T-helper 1 cell treated with Interleukin-12 subunit alpha and Interleukin-12 subunit beta and Interleukin-4 antibody, amounts not matched to agents 30 μg/mL and 1 μg/mL, for 36 hours (primary cell): ENCODE data around the gene INTS4.
A peak's percentile ranks its signal among the peaks of the same experiment; 100 is the strongest.
"Not testable (repeated sequence)": the region's sequence is repeated elsewhere in the genome, so short reads cannot be mapped to it uniquely, and the experiment has no call there.

ENCODE experiments used
- H3K27ac Mint-ChIP-seq: one replicate; pipeline ENCODE4 v1.8.0; 2021; ENCODE audit warnings: mild to moderate bottlenecking, mixed read lengths
- H3K27me3 Mint-ChIP-seq: one replicate; pipeline ENCODE4 v1.8.0; 2021; ENCODE audit warnings: low read depth, mixed read lengths
- H3K36me3 Mint-ChIP-seq: one replicate; pipeline ENCODE4 v1.8.0; 2021; ENCODE audit warnings: low read depth, mixed read lengths
- H3K4me1 Mint-ChIP-seq: one replicate; pipeline ENCODE4 v1.8.0; 2021; ENCODE audit warnings: low read depth, mixed read lengths
- H3K4me3 Mint-ChIP-seq: one replicate; pipeline ENCODE4 v1.8.0; 2021; ENCODE audit warnings: mild to moderate bottlenecking, moderate library complexity, mixed read lengths
- H3K9me3 Mint-ChIP-seq: one replicate; pipeline ENCODE4 v1.8.0; 2021; ENCODE audit warnings: mixed read lengths

Gene INTS4, protein sequence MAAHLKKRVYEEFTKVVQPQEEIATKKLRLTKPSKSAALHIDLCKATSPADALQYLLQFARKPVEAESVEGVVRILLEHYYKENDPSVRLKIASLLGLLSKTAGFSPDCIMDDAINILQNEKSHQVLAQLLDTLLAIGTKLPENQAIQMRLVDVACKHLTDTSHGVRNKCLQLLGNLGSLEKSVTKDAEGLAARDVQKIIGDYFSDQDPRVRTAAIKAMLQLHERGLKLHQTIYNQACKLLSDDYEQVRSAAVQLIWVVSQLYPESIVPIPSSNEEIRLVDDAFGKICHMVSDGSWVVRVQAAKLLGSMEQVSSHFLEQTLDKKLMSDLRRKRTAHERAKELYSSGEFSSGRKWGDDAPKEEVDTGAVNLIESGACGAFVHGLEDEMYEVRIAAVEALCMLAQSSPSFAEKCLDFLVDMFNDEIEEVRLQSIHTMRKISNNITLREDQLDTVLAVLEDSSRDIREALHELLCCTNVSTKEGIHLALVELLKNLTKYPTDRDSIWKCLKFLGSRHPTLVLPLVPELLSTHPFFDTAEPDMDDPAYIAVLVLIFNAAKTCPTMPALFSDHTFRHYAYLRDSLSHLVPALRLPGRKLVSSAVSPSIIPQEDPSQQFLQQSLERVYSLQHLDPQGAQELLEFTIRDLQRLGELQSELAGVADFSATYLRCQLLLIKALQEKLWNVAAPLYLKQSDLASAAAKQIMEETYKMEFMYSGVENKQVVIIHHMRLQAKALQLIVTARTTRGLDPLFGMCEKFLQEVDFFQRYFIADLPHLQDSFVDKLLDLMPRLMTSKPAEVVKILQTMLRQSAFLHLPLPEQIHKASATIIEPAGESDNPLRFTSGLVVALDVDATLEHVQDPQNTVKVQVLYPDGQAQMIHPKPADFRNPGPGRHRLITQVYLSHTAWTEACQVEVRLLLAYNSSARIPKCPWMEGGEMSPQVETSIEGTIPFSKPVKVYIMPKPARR

DNA sequence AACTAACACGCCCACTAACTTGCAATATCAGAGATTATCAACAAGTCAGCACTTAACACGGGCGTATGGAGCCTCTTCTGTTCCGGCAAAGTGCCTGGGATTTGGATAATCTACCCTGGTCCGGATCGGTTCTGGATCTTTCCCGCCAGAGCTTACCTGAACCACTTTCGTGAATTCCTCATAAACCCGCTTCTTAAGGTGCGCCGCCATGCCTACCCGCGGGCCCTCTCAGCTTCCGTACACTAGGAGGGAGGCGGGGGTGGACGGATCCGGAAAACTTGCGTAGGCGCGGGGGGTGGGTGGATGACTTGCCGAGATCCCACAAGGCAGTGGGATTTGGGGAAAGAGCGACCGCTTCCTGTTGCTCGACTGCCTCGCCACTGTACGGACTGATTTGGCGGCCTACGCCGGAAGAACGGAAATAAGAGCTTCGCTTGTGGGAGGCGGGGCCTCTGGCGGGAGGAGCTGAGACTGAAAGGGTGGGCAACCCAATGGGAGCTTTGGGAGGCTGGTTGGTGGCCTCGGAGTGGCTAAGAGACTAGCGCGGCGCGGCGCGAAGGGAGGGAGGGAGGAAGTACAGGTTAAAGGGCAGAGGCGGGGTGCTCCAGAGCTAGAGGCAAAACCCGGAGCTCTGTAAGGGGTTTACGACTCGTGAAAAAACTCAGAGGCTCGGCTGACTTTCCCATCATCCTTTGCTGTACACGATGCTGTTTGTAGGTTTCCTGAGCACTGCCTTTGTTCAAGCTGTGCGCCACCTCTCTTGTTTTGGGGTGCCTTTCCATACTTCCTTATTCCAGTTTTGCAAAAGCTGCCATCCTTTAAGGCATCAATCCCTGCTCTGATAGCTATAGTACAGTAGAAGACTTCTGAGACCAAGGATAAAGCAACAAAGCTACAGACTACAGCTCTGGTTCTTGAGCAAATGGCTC lies at the start of gene INTS4:
Gene INTS4, minus strand, starts transcription at position 235 of the 929 bp plus-strand sequence. Its CDS starts 25 bp downstream, at position 210.
- H3K27ac Mint-ChIP-seq, result peak within 1 kb of the TSS; percentile 84
- no peaks in the 10 kb centered on the region for H3K27me3 Mint-ChIP-seq
- H3K36me3 Mint-ChIP-seq, result peaks cover 1% of the 10 kb centered on the region
- H3K4me1 Mint-ChIP-seq, result peaks cover 14% of the 10 kb centered on the region
- peak within 1 kb of the TSS; percentile 88 for H3K4me3 Mint-ChIP-seq
- no peaks in the 10 kb centered on the region for H3K9me3 Mint-ChIP-seq

DNA sequence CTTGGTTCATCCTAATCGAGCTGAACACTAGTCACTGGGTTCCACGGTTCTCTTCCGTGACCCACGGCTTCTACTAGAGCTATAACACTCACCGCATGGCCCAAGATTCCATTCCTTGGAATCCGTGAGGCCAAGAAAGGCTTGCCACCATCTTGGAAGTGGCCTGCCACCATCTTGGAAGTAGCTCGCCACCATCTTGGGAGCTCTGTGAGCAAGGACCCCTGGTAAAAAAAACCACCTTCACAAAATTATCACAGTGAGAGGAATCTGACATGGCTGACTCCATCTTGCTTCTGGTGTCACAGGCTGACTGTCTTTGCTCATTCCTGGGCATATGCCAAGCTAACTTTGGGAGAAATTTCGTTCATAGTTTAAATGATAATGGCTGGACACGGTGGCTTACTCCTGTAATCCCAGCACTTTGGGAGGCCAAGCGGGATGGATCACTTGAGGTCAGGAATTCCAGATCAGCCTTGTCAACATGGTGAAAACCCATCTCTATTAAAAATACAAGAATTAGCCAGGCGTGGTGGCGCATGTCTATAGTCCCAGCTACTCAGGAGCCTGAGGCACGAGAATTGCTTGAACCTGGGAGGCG lies 47.5 kb upstream of the INTS4 start:
- Mint-ChIP-seq H3K27me3 (no peaks in the 10 kb centered on the region), H3K9me3 (no peaks in the 10 kb centered on the region), H3K4me3 (no peak overlapping the region), H3K36me3 (no peaks in the 10 kb centered on the region), H3K4me1 (peaks cover 21% of the 10 kb centered on the region), H3K27ac (no peak overlapping the region)

DNA sequence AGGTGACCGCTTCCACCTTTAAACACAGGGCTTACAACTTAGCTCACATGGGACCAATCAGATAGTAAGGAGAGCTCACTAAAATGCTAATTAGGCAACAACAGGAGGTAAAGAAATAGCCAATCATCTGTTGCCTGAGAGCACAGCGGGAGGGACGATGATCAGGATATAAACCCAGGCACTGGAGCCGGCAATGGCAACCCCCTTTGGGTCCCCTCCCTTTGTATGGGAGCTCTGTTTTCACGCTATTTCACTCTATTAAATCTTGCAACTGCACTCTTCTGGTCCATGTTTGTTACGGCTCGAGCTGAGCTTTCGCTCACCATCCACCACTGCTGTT lies 46.9 kb upstream of the INTS4 start:
- H3K36me3 Mint-ChIP-seq, H3K9me3 Mint-ChIP-seq, H3K4me3 Mint-ChIP-seq, H3K27me3 Mint-ChIP-seq, H3K27ac Mint-ChIP-seq: not testable (repeated sequence)
- peaks cover 19% of the 10 kb centered on the region for H3K4me1 Mint-ChIP-seq

DNA sequence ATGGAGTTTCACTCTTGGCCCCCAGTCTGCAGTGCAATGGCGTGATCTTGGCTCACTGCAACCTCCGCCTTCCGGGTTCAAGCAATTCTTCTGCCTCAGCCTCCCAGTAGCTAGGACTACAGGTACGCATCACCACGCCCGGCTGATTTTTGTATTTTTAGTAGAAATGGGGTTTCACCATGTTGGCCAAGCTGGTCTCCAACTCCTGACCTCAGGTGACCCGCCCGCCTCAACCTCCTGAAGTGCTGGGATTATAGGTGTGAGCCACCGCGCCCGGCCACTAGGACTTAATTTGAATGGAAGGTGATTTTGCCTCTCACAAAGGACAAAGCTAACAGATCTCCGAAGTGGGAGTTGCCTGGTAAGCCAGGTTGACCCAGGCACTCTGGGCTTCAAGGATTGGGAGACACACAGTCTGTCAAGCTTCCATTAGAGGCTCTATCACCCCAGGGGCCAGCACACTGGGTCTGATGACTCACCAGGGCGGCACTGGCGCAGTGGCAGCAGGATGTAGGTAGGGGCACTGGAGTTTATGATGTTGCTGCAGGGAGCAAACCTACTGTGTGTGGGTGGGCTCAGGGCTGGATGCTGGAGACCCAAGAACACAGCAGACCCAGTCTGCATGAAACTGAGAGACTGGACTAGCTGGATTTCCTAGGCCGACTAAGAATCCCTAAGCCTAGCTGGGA lies 46.4 kb upstream of the INTS4 start:
- Mint-ChIP-seq H3K4me3 (no peak overlapping the region), H3K27me3 (no peaks in the 10 kb centered on the region), H3K4me1 (peaks cover 14% of the 10 kb centered on the region), H3K9me3 (no peaks in the 10 kb centered on the region), H3K27ac (no peak overlapping the region), H3K36me3 (no peaks in the 10 kb centered on the region)

DNA sequence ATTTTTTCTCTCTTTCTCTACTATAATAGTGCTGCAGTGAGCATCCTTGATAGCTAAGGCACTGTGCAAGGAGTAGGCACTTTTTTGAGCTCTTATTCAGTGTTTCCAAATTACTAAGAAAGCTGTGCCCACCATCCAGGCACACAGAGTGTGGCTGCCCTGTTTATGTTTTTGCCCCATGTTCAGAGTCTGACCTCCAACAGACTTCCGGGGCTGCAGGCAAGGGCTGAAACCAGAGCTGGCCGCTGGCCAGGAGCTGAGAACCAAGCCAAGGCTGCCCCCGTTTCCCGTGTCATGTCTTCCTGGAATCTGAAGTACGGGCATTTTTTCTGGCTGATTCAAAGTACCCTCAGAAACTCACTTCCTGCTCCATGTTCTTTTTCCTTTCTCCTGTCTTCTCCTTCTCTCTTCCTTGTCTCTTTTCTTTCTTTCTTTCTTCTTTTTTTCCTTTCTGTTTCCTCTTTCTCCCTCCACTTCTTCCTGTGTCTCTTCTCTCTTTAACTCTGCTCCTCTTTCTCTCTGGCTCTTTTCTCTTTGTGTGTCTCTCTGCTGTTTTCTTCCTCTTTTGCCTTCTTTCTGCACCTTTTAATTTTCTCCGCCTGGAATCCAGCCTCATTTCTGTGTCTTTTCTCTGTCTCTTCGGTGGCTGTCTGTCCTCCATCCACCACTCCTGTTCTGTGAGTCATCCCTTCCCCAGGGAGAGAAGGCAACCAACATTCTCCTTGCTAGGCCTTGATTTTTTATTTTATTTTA lies 45.6 kb upstream of the INTS4 start:
- peaks cover 10% of the 10 kb centered on the region for H3K4me1 Mint-ChIP-seq
- H3K27me3 Mint-ChIP-seq, result no peaks in the 10 kb centered on the region
- no peaks in the 10 kb centered on the region for H3K36me3 Mint-ChIP-seq
- H3K4me3 Mint-ChIP-seq, result peak overlapping the region; percentile 48
- peak overlapping the region; percentile 83 for H3K27ac Mint-ChIP-seq
- H3K9me3 Mint-ChIP-seq, result no peaks in the 10 kb centered on the region

DNA sequence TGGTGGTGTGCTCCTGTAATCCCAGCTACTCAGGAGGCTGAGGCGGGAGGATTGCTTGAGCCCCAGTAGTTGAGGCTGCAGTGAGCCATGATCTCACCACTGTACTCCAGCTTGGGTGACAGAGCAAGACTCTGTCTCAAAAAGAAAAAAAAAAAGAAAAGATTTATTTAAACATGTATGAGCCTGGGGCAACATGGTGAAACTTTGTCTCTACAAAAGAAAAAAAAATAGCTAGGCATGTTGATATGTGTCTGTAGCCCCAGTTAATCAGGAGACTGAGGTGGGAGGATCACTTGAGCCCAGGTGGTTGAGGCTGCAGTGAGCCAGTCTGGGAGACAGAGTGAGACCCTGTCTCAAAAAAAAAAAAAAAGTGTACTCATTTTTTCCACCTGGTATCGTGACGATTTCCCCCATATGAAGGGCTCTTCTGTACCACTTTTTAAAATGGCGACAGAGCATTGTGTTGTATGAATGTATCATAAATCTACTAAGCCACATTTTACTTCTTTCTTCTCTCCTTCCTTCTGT lies 45.0 kb upstream of the INTS4 start:
- Mint-ChIP-seq H3K36me3 (no peaks in the 10 kb centered on the region), H3K9me3 (no peaks in the 10 kb centered on the region), H3K4me3 (no peak overlapping the region), H3K4me1 (peaks cover 10% of the 10 kb centered on the region), H3K27me3 (no peaks in the 10 kb centered on the region), H3K27ac (peak overlapping the region; percentile 16)

DNA sequence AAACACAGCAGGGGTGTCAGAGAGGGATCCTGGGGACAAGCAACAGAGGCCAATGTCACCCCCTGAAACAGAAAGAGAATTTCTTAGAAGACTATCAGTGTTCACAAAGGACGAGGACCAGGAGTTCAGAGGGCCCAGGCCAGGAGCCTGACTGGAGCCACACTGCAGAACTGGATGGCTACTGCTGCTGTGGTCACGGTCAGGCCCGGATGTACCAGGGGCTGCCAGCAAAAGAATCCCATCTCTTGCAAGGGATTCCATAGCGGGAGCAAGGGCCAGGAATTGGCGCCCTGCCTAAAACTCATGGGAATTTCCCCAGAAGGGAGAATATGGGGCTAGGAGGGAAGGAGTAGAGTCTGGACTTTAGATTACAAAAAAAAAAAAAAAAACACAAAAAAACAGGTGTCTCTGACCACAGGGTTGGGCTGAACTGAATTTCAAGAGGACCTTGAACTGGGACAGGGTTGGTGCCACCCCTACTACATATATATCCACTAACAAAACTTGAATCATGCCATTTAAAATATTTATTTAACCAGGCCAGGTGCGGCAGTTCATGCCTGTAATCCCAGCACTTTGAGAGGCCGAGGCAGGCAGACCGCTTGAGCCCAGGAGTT lies 44.3 kb upstream of the INTS4 start:
- Mint-ChIP-seq H3K4me3 (no peak overlapping the region), H3K27me3 (no peaks in the 10 kb centered on the region), H3K27ac (no peak overlapping the region), H3K9me3 (no peaks in the 10 kb centered on the region), H3K4me1 (peaks cover 10% of the 10 kb centered on the region), H3K36me3 (no peaks in the 10 kb centered on the region)

DNA sequence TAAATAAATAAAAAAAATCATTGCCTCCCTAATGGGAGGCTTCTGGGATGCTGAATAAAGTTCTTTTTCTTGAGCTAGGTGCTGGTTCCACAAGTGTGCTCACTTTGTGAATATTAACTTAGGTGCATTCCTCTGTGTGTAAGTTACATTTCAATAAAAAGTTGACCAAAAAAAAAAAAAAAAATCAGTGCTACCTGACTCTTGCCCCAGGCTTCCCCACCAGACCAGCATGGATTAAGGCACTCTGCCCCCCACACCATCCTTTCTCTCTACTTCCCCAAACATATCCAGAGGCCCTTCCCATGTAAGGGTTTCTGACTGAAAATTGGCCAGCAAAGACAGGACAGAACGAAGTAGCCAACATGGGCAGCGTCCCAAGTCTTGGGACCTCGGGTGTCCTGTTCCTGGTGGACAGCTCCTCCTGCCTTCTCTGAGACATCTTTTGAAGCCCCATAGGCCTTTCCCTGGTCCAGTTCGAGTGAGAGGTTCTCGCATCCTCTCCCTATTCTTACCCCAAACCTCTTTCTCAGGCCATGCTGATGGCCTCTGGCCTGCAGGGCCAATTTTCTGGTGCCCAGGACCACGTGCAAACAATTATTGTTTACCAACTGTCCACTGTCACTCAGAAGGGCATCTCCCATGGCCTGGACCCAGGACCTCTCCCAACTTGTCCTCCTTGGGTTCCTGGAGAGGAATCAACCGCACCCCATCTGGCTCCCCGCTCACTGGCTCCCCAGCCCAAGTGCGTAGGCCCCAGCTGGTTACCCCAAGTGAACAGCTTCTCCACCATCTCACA lies 43.6 kb upstream of the INTS4 start:
- Mint-ChIP-seq H3K9me3 (no peaks in the 10 kb centered on the region), H3K4me1 (peaks cover 10% of the 10 kb centered on the region), H3K4me3 (no peak overlapping the region), H3K27me3 (no peaks in the 10 kb centered on the region), H3K27ac (no peak overlapping the region), H3K36me3 (no peaks in the 10 kb centered on the region)

DNA sequence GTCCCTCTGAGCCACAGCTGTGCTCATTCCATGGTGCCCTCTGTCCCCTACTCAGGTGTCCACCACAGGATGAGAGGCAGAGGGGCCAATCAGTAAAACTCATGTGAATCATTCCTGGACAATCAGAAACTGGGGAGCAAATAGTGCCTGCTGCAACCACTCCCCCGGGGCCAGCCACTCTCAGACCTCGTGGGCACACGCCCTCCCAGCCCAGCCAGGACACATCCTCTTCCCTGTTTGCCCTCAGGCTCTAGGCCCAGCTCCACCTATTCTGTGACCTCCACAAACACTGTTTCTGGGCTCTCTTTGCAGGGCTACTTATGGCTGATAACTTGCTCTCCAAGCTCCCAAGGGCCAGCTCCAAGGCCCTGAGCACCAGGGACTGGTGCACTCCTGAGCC lies 42.6 kb upstream of the INTS4 start:
- no peak overlapping the region for H3K27ac Mint-ChIP-seq

DNA sequence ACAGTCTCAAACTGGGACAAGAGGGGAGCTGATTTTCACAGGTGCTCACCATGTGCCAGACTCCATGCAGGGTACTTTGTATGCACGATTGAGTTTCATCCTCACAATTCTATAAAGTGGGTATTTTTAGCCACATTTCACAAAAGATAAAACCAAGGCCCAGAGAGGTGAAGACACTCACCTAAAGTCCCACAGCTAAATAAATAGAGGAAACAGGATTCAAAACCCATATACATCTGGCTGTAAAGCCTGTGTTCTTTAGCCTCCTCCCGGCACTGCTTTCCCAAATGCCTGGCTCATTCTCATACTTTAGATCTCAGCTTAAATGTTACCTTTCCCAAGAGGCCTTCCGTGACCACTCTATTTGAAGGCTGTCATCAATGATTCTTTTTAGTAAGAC lies 41.8 kb upstream of the INTS4 start:
- Mint-ChIP-seq H3K27ac (no peak overlapping the region), H3K4me1 (peaks cover 8% of the 10 kb centered on the region), H3K4me3 (no peak overlapping the region), H3K27me3 (no peaks in the 10 kb centered on the region), H3K9me3 (no peaks in the 10 kb centered on the region), H3K36me3 (no peaks in the 10 kb centered on the region)

More for the DNA sequence above, 42.6 kb upstream of the INTS4 start:
- no peaks in the 10 kb centered on the region for H3K27me3 Mint-ChIP-seq
- no peaks in the 10 kb centered on the region for H3K9me3 Mint-ChIP-seq
- no peak overlapping the region for H3K4me3 Mint-ChIP-seq
- H3K36me3 Mint-ChIP-seq, result no peaks in the 10 kb centered on the region
- H3K4me1 Mint-ChIP-seq, result peaks cover 10% of the 10 kb centered on the region

DNA sequence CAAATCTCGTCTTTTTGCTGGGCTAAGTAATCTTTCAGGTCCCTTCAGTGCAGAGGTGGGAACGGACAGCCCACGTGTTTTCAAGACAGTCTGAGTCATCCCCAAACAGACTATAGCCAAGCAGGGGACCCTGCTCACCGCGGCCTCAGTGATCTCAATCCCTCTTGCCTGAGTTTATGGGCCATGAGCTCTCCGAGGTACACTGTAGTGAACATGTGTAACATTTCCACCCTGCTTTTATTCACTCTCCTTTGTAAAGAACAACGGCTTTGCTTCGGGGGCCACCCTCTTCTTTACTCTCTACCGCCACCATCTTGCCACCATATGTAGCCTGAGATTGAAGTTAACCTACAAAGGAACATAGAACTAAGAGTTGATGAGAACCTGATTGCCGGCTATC lies 40.2 kb upstream of the INTS4 start:
- Mint-ChIP-seq H3K27ac (no peak overlapping the region), H3K36me3 (no peaks in the 10 kb centered on the region), H3K4me3 (no peak overlapping the region), H3K27me3 (peaks cover 7% of the 10 kb centered on the region), H3K9me3 (no peaks in the 10 kb centered on the region), H3K4me1 (no peaks in the 10 kb centered on the region)

DNA sequence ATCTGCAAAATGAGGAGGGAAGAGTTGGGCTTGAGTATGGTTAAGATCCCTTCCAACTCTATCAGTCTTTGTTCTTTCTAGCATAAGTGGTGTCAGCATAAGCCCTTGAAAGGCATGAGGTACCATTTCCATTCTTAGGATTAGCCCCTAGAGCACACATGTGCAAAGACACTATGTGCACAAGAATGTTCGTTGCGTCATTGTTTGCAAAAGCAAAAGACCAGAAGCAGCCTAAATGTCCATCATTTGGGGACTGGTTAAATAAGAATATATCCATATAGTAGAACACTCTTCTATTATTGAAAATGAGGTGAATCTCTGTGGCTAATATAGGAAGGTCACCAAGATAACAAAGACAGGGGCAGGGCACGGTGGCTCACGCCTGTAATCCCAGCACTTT lies 38.6 kb upstream of the INTS4 start:
- Mint-ChIP-seq H3K27me3 (peaks cover 7% of the 10 kb centered on the region), H3K4me1 (no peaks in the 10 kb centered on the region), H3K36me3 (no peaks in the 10 kb centered on the region), H3K9me3 (no peaks in the 10 kb centered on the region), H3K27ac (no peak overlapping the region), H3K4me3 (no peak overlapping the region)
